ENCODE measurements around the gene C20orf144. TPM values are rescaled to one million over a fixed set of nuclear protein-coding genes. Genes with fewer than 3 reads are reported as not detected.

C20orf144 gene
- total and polyA plus RNA-seq, 4 donors = not detected

DNA sequence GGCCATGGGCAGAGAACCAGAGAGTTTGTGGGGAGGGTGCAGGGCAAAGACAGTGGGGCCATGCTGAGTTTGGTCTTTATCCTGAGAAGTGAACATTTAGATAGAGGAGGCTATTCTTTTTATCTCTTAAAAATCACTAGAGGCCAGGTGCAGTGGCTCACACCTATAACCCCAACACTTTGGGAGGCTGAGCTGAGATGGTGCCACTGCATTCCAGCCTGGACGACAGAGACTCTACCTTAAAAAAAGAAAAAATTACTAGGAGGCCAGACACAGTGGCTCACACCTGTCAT, 49.3 kb downstream of the C20orf144 start:
- no peak for TF ChIP-seq GABPA (IDR thresholded peaks at IDR 0.05 in 1 of 2, conservative IDR thresholded peaks at IDR 0.05 in 1 of 2)
- no peak for TF ChIP-seq EGR1 (IDR thresholded peaks at IDR 0.05; ENCODE audit: low read depth in 2 of 2)
- no peak for TF ChIP-seq SP1 (IDR thresholded peaks at IDR 0.05)
- no peak for TF ChIP-seq FOXA2 (IDR thresholded peaks at IDR 0.05)
- TF ChIP-seq, protein P1, sequence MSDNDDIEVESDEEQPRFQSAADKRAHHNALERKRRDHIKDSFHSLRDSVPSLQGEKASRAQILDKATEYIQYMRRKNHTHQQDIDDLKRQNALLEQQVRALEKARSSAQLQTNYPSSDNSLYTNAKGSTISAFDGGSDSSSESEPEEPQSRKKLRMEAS (IDR thresholded peaks at IDR 0.05) = no peak
- TF ChIP-seq, protein P2, sequence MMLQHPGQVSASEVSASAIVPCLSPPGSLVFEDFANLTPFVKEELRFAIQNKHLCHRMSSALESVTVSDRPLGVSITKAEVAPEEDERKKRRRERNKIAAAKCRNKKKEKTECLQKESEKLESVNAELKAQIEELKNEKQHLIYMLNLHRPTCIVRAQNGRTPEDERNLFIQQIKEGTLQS (IDR thresholded peaks at IDR 0.05) = no peak
- no peak for TF ChIP-seq FOXA1 (IDR thresholded peaks at IDR 0.05)
- TF ChIP-seq RAD21 (IDR thresholded peaks at IDR 0.05) = no peak
- TF ChIP-seq TAF1 (conservative IDR thresholded peaks at IDR 0.05) = no peak
- TF ChIP-seq HNF4G (IDR thresholded peaks at IDR 0.05) = no peak
- TF ChIP-seq YY1 (IDR thresholded peaks at IDR 0.05) = no peak
- no peak for TF ChIP-seq HNF4A (conservative IDR thresholded peaks at IDR 0.05)
- no peak for TF ChIP-seq JUND (IDR thresholded peaks at IDR 0.05)
- TF ChIP-seq, protein P3, sequence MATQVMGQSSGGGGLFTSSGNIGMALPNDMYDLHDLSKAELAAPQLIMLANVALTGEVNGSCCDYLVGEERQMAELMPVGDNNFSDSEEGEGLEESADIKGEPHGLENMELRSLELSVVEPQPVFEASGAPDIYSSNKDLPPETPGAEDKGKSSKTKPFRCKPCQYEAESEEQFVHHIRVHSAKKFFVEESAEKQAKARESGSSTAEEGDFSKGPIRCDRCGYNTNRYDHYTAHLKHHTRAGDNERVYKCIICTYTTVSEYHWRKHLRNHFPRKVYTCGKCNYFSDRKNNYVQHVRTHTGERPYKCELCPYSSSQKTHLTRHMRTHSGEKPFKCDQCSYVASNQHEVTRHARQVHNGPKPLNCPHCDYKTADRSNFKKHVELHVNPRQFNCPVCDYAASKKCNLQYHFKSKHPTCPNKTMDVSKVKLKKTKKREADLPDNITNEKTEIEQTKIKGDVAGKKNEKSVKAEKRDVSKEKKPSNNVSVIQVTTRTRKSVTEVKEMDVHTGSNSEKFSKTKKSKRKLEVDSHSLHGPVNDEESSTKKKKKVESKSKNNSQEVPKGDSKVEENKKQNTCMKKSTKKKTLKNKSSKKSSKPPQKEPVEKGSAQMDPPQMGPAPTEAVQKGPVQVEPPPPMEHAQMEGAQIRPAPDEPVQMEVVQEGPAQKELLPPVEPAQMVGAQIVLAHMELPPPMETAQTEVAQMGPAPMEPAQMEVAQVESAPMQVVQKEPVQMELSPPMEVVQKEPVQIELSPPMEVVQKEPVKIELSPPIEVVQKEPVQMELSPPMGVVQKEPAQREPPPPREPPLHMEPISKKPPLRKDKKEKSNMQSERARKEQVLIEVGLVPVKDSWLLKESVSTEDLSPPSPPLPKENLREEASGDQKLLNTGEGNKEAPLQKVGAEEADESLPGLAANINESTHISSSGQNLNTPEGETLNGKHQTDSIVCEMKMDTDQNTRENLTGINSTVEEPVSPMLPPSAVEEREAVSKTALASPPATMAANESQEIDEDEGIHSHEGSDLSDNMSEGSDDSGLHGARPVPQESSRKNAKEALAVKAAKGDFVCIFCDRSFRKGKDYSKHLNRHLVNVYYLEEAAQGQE (IDR thresholded peaks at IDR 0.05) = no peak
- TF ChIP-seq, protein P4, sequence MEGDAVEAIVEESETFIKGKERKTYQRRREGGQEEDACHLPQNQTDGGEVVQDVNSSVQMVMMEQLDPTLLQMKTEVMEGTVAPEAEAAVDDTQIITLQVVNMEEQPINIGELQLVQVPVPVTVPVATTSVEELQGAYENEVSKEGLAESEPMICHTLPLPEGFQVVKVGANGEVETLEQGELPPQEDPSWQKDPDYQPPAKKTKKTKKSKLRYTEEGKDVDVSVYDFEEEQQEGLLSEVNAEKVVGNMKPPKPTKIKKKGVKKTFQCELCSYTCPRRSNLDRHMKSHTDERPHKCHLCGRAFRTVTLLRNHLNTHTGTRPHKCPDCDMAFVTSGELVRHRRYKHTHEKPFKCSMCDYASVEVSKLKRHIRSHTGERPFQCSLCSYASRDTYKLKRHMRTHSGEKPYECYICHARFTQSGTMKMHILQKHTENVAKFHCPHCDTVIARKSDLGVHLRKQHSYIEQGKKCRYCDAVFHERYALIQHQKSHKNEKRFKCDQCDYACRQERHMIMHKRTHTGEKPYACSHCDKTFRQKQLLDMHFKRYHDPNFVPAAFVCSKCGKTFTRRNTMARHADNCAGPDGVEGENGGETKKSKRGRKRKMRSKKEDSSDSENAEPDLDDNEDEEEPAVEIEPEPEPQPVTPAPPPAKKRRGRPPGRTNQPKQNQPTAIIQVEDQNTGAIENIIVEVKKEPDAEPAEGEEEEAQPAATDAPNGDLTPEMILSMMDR (IDR thresholded peaks at IDR 0.05; ENCODE audit: low read depth, low read length, missing input control) = no peak
- no peak for TF ChIP-seq RXRA (IDR thresholded peaks at IDR 0.05)
- no peak for DNase-seq (ENCODE audit: low spot score)
- Histone ChIP-seq H3K27me3 (ENCODE audit: control insufficient read depth in 4 of 4, insufficient read depth in 4 of 4, low read length in 3 of 4) (no peaks in the 10 kb centered on the region), H3K9me3 (ENCODE audit: control insufficient read depth in 4 of 4, low read length in 3 of 4) (no peaks in the 10 kb centered on the region), H3K27ac (ENCODE audit: low read depth in 1 of 2, low read length in 2 of 2) (no peak overlapping the region), H3K36me3 (ENCODE audit: control insufficient read depth in 4 of 4, insufficient read depth in 3 of 4, low read depth in 1 of 4, low read length in 3 of 4) (peaks cover 3 to 28% (median 12%) of the 10 kb centered on the region in 4 donors), H3K9ac (ENCODE audit: low read depth in 1 of 2, low read length in 2 of 2) (no peak overlapping the region), H3K4me1 (ENCODE audit: control insufficient read depth in 4 of 4, insufficient read depth in 4 of 4, low read length in 3 of 4) (no peaks in the 10 kb centered on the region), H3K4me3 (ENCODE audit: low read depth in 1 of 3, low read length in 3 of 3) (no peak overlapping the region)
- 88% methylated on average over 1 of the region's 1 CpG for WGBS

Other genes starting within 250 kb of the C20orf144 start
- gene SNTA1, start 218.6 kb upstream of the C20orf144 start, total RNA-seq = 1 to 10 TPM; 3.8 to 9.6 TPM
- 1 to 10 TPM; 6.9 TPM for gene SNTA1, start 218.6 kb upstream of the C20orf144 start, polyA plus RNA-seq
- gene CBFA2T2, start 172.2 kb upstream of the C20orf144 start, total RNA-seq = 1 to 10 TPM; 5.4 to 5.5 TPM
- 1 to 10 TPM; 2.0 to 5.2 TPM for gene CBFA2T2, start 172.2 kb upstream of the C20orf144 start, polyA plus RNA-seq
- under 1 TPM; 0.33 to 0.50 TPM for gene ACTL10, start 4.6 kb downstream of the C20orf144 start, total RNA-seq
- under 1 TPM; 0.10 to 0.37 TPM for gene ACTL10, start 4.6 kb downstream of the C20orf144 start, polyA plus RNA-seq
- gene NECAB3, start 12.1 kb downstream of the C20orf144 start, total RNA-seq = 10 to 100 TPM; 11.0 to 14.8 TPM
- gene NECAB3, start 12.1 kb downstream of the C20orf144 start, polyA plus RNA-seq = 10 to 100 TPM; 10.5 to 11.2 TPM
- gene E2F1, start 24.1 kb downstream of the C20orf144 start, total RNA-seq = 10 to 100 TPM in 1 of 2 donors, under 1 TPM in 1; 0.17 to 11.0 TPM
- 1 to 10 TPM in 1 of 2 donors, under 1 TPM in 1; 0.10 to 1.6 TPM for gene E2F1, start 24.1 kb downstream of the C20orf144 start, polyA plus RNA-seq
- 10 to 100 TPM in 1 of 2 donors, 1 to 10 TPM in 1; 7.5 to 11.1 TPM for gene PXMP4, start 58.0 kb downstream of the C20orf144 start, total RNA-seq
- 10 to 100 TPM in 1 of 2 donors, 1 to 10 TPM in 1; 5.5 to 16.0 TPM for gene PXMP4, start 58.0 kb downstream of the C20orf144 start, polyA plus RNA-seq
- gene ZNF341, start 69.7 kb downstream of the C20orf144 start, total RNA-seq = under 1 TPM; 0.79 to 0.84 TPM
- 1 to 10 TPM in 1 of 2 donors, under 1 TPM in 1; 0.69 to 1.1 TPM for gene ZNF341, start 69.7 kb downstream of the C20orf144 start, polyA plus RNA-seq
- gene CHMP4B, start 149.0 kb downstream of the C20orf144 start, total RNA-seq = 10 to 100 TPM; 16.4 to 18.0 TPM
- 10 to 100 TPM in 1 of 2 donors, 1 to 10 TPM in 1; 2.7 to 37.2 TPM for gene CHMP4B, start 149.0 kb downstream of the C20orf144 start, polyA plus RNA-seq